WTC11 (cell line): ENCODE results near the gene COL18A1.

Experiments
- CTCF ChIP-seq: fragments of 200-600 bp; IDR thresholded peaks from 2 replicates; pipeline ENCODE4 v1.8.0; 2022; ENCODE audit warnings: antibody characterized with exemption
- FOXK1 ChIP-seq: sonication (generic); formaldehyde crosslinking; IDR thresholded peaks from 2 replicates; pipeline ENCODE4 v1.8.0; 2022; ENCODE audit warnings: mild to moderate bottlenecking, moderate library complexity, missing genetic modification reagents
- HMGXB4 ChIP-seq: sonication (generic); formaldehyde crosslinking; IDR thresholded peaks from 2 replicates; pipeline ENCODE4 v1.8.1; 2023; ENCODE audit warnings: mild to moderate bottlenecking, moderate library complexity, missing genetic modification reagents
- SP1 ChIP-seq: sonication (generic); formaldehyde crosslinking; conservative IDR thresholded peaks from 2 replicates; pipeline ENCODE4 v1.8.1; 2022; ENCODE audit warnings: missing genetic modification reagents

DNA sequence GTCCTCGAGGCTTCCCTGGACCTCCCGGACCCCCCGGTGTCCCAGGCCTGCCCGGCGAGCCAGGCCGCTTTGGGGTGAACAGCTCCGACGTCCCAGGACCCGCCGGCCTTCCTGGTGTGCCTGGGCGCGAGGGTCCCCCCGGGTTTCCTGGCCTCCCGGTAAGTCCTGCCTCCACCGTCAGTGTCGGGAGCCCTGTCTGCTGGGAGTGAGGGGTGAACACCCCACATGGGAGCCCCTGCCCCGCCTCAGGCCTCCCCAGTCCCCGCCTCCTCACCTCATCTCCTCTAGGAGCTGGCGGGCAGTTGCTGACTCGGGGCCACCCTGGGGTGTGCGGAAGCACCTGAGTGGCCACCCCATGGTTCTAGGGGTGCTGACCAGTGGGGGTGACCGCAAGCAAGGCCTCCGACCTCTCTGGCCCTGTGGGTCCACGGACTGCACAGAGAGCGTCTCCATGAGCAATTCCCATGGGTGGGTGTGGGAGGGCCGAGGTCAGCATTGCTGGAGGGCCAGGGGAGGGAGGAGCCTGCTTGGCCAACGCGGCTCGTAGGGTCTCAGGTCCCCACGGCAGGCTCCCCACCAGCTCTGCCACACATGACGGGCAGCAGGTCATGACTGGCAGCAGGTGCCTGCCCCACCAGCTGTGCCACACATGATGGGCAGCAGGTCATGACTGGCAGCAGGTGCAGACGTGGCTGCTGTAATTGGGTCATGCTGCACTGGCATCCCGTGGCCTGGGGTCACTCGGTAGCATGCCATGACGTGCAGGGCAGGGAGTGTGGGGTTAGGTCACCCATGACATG, 75.9 kb downstream of the COL18A1 start:
- TF ChIP-seq CTCF (no peak), FOXK1 (CRISPR knock-in tag) (no peak), HMGXB4 (CRISPR knock-in tag) (no peak), SP1 (CRISPR knock-in tag) (no peak)
